GM18499 (cell line): Measurements from ENCODE around the gene CCNG1.
"Not testable (repeated sequence)": the region's sequence is repeated elsewhere in the genome, so short reads cannot be mapped to it uniquely, and the experiment has no call there.

Experiments used
- ATAC-seq: cut with Tn5 transposase; IDR thresholded peaks from one replicate; pipeline ENCODE4 v1.9.1; 2021; ENCODE audit warnings: moderate number of reproducible peaks; ENCODE audit not compliant: insufficient read depth, unreplicated experiment

The CCNG1 gene

DNA sequence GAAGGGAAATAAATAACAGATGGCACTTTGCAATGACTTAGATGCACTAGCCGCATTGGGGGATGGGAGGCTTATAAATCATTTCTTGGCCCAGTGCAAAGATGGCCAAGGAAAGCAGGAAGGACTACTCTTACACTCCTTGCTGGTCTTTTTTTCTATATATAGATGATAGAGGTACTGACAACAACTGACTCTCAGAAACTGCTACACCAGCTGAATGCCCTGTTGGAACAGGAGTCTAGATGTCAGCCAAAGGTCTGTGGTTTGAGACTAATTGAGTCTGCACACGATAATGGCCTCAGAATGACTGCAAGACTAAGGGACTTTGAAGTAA lies 1.7 kb downstream of the CCNG1 start:
- no peak for ATAC-seq

DNA sequence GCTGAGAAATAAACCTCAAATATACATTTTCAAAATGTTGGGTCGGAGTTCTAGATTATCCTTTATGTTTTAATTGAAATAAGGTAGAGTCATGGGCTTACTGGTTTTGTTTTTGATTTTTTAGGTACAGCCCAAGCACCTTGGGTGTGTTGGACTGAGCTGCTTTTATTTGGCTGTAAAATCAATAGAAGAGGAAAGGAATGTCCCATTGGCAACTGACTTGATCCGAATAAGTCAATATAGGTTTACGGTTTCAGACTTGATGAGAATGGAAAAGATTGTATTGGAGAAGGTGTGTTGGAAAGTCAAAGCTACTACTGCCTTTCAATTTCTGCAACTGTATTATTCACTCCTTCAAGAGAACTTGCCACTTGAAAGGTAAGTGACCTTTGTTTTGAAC lies 3.6 kb downstream of the CCNG1 start:
- ATAC-seq, result no peak

GRCh38 chr5:163444526-163444925 lies 7.1 kb downstream of the CCNG1 start:
- ATAC-seq, result no peak

DNA sequence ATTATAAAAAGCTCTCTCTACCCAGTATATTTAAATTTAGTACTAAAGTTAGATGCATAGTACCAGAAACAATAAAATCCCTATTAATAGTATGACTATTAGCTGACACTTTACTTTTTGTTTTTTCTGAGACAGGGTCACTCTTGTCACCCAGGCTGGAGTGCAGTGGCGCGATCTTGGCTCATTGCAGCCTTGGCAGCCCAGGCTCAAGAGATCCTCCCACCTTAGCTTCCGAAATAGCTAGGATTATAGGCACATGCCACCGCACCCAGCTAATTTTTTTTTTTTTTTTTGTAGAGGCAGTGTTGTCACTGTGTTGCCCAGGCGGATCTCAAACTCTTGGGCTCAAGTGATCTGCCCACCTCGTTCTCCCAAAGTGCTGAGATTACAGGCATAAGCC lies 8.0 kb downstream of the CCNG1 start:
- no peak for ATAC-seq

- no peak for ATAC-seq
Measured at GRCh38 chr5:163447191-163447590, 9.8 kb downstream of the CCNG1 start.

DNA sequence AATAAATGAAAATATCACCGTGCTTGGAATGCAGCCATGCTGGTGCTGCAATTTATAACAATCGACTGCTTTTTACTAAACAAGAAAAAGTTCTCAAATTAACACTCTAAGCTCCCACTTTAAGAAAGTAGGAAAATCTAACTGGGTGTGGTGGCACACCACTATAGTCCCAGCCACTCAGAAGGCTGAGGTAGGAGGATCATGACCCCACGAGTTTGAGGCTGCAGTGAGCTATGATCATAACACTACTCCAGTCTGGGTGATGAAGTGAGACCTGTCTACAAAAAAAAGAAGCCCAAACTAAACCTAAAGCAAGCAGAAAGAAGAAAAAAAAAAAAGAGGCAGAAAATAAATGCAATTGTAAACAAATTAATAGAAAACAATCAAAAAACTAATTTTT lies 10.5 kb downstream of the CCNG1 start:
- ATAC-seq, result no peak

- no peak for ATAC-seq
Measured at GRCh38 chr5:163448491-163448890, 11.1 kb downstream of the CCNG1 start.

DNA sequence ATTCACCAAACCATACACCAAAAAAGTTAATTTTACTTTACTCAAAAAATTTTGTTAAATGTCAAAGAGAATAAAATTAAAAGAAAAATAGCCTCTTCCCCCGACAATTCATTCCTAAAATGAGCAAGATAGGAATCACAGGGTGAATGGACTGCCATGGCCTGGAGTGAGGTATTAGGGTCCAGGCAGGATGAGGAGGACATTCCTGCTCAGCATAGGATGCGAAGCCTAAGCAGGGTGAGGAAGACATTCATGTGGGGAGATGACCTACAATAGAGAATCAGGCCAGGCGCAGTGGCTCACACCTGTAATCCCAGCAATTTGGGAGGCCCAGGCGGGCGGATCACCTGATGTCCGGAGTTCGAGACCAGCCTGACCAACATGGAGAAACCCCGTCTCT lies 14.1 kb downstream of the CCNG1 start:
- ATAC-seq, result no peak

DNA sequence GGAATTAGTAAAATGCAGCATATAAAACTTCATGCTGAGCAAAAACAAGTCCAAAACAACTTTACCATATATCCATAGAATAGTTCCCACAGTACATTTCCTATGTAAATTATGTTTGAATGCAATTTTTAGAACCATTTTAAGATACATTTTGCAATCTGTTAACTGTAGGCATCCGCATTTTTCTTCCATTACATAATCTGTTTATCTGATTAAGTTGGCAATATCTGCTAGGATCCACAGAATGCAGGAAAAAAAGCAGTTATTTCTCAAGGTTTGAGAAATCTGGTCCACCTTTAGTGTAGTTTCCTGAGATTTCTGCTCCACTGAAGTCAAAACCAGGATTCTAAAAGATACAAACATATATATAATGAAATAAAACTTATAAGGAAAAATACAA lies 16.3 kb downstream of the CCNG1 start:
- ATAC-seq, result no peak

DNA sequence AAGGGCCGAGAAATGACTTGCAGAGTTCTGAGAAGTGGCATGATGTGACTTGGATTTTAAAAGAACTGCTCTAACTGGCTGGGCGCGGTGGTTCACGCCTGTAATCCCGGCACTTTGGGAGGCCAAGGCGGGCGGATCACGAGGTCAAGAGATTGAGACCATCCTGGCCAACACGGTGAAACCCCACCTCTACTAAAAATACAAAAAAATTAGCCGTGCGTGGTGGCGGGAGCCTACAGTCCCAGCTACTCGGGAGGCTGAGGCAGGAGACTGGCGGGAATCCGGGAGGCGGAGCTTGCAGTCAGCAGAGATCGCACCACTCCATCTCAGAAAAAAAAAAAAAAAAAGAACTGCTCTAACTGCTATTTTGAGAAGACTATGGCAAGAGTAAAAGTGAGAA lies 18.0 kb downstream of the CCNG1 start:
- not testable (repeated sequence) for ATAC-seq

DNA sequence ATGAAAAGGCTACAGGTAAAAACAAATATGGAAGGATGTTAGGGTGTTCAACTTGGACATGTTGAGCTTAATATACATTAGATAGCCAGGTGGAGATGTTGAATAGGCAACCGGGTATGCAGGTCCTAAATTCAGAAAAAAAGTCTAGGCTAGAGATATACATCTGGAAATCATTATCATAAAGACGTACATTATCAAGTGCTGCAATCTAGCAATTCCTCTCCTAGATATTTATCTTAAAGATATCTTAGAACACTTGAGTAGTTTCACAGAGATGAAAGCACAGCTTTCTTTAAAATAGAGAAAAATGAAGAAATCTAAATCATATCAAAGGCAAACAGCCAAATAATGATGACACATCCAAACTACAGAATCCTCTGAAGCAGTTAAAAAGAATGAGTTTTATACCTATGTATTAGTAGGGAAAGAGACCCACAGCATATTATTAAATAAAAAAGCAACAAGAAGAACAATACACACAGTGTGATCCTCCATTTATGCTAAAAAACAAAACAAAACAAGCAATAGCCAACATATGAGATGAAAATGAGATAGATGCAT lies 18.7 kb downstream of the CCNG1 start:
- no peak for ATAC-seq

- no peak for ATAC-seq
Measured at GRCh38 chr5:163456840-163457239, 19.4 kb downstream of the CCNG1 start.

DNA sequence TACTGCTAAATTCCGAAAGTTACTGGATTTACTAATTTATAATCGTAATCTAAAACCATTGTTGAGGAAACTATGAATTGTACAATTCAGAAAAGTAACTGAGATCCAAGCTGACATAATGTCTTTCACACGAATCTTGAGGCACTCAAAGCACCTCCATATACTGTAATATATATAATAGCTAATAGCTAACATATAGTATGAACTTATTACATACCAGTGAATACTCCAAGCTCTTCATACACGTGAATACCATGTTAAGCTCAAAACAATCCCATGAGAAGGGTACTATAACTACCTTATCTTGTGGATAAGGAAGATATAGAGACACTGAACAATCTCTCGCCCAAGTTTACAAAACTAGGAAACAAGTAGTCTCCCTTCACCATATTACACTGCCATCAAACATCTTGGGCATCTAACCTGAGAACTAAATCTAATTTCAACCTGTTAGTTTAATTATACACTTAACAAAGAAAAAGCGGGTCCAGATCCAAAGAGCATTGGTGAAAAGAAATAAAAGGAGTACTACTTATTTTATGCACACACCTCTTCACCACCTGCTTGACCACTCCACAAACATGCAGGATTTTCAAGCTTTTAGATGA lies 21.5 kb downstream of the CCNG1 start:
- no peak for ATAC-seq

DNA sequence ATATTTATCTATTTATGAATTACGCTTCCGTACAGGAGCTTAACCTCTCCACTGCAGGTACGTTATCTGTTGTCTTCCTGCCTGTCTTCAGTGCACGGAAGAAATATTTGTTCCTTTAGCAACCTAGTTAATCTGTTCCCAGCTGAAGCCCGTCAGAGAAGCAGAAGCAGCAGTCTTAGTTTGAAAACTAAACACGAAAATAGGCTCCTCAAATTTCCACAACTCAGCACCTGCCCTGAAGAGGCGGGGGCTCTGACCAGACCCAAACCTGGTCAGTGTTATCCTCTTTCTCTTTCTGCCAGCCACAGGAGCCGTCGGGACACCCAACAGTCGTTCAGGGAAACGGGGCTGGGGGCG lies 22.0 kb downstream of the CCNG1 start:
- no peak for ATAC-seq

- ATAC-seq, result peak; percentile 71
Measured at GRCh38 chr5:163459819-163460561, 22.6 kb downstream of the CCNG1 start, which contains the start of gene NUDCD2. Gene NUDCD2, minus strand, starts transcription at chr5:163460102. Its CDS starts 52 bp downstream, at chr5:163460050.

DNA sequence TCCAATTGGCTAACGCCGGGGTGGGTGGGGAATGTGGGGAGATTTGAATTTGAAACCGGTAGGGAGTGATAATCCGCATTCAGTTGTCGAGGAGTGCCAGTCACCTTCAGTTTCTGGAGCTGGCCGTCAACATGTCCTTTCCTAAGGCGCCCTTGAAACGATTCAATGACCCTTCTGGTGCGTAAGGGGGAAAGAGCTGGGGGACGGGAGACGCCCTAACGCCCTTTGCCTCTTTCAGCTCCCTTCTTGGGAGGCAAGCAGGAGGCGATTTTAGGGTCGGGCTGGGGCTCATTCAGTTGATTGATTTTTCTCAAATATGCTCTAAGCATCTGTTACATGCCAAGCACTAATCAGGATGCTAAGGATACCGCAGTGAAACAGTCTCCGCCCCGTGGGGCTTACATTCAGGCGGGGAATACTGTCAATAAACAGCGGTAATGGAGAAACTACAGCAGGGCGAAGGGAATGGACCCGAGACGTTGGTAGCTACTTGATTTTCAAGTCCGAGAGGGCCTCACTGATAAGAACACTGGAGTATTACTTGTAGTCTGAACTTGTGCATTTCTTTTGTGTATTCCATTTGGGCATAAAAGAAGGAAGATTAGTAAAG lies 23.3 kb downstream of the CCNG1 start, which contains the start of gene HMMR:
Gene HMMR, plus strand, starts transcription at position 71 of the 610 bp plus-strand sequence. Its CDS starts 61 bp downstream, at position 132.
- ATAC-seq, result no peak

GRCh38 chr5:163463063-163463435 lies 25.7 kb downstream of the CCNG1 start:
- ATAC-seq, result no peak

DNA sequence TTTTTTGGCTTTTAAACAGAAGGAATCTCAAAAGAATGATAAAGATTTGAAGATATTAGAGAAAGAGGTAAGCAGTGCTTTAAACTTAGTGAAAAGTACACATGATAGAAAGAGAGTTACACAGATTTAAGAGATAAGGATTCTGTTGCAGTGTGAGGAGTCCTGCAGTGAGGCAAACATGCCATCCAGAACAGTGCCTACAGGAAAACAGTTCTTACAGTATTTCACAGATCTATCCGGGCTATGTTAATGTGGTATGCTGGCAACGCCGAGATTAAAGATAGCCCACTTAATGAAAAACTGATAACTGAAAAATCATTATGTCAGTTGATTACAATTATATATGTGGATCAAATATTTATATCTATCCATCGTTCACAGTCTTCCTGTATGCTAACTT lies 30.3 kb downstream of the CCNG1 start:
- ATAC-seq, result no peak

DNA sequence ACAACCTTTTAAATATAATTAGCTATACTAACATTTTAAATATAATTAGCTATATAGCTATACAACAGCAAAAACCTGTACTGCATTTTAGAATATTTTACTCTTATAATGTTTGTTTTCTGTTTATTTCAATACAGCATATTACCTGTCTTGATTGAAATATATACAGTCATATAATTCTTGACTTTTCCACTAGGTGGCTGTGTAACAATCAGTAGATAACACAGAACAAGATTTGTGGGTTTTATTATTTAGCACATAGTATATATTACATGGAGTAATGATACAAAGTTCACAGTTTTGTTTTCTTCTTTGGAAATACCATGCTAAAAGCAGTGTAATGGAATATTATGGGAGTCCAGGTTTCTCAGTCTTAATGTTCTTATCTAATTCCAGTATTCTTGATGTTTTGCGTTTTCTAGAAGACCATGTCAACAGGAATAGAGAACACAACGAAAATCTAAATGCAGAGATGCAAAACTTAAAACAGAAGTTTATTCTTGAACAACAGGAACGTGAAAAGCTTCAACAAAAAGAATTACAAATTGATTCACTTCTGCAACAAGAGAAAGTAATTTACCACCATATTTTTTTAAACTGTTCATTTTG lies 36.3 kb downstream of the CCNG1 start:
- ATAC-seq, result peak; percentile 74

- ATAC-seq, result no peak
Measured at GRCh38 chr5:163475411-163475810, 38.0 kb downstream of the CCNG1 start.
